ENCODE data around the gene UBFD1. TPM values are rescaled to one million over a fixed set of nuclear protein-coding genes. Genes with fewer than 3 reads are reported as not detected.

Gene UBFD1
- 60.5 and 69.3 TPM in 2 replicates for total RNA-seq

DNA sequence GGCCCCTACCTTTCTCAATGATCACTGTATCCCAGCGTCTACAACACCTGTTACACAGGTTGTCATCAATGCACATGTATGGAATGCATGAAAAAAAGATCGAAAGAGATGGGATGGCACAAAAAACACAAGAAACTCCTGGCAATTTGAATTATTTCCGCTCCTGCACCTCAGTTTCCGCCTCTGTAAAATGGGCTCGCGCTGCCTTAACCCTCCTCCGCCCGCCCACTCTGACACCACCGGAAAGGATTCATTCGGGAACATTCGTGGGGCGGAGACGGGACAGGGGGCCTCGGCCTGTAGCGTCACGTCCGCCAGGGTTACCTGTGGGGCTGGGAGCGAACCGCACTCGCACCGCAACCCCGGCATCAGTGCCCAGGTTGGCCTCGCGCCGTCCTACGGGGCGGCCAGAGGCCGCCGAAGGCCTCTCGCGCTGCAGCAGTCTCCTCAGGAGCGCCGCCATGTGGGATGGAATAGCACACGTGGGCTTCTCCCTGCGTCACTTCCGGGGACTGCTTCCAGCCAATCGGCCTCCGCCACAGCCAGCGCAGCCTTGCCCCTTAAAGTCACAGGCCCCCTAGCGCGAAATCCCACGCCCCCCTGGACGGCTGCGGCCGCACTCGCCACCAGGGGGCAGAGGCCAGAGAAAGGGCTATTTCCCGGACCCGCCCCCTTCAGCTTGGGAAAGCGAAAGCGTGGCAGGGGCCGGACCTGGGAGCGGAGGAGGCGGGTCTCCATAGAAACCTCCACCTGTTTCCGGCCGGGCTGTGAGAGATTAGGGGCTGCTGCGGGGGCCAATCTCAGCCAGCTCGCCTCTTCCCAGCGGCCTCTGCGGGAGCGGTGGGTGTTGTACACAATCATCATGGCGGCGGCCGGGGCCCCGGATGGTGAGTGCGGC, at the start of gene UBFD1, which contains the start of gene EARS2:
TSS of gene UBFD1 (plus strand) at position 847 of the 898 bp plus-strand sequence. CDS start at position 863, 16 bp downstream.
TSS of gene EARS2 (minus strand) at position 470 of the 898 bp plus-strand sequence. CDS start at position 463, 7 bp downstream.

GRCh38 chr16:23510164-23510914, 47.2 kb upstream of the UBFD1 start, which contains the start of gene GGA2:
Gene GGA2, minus strand, starts transcription at chr16:23510494. Its CDS starts 83 bp downstream, at chr16:23510411.

DNA sequence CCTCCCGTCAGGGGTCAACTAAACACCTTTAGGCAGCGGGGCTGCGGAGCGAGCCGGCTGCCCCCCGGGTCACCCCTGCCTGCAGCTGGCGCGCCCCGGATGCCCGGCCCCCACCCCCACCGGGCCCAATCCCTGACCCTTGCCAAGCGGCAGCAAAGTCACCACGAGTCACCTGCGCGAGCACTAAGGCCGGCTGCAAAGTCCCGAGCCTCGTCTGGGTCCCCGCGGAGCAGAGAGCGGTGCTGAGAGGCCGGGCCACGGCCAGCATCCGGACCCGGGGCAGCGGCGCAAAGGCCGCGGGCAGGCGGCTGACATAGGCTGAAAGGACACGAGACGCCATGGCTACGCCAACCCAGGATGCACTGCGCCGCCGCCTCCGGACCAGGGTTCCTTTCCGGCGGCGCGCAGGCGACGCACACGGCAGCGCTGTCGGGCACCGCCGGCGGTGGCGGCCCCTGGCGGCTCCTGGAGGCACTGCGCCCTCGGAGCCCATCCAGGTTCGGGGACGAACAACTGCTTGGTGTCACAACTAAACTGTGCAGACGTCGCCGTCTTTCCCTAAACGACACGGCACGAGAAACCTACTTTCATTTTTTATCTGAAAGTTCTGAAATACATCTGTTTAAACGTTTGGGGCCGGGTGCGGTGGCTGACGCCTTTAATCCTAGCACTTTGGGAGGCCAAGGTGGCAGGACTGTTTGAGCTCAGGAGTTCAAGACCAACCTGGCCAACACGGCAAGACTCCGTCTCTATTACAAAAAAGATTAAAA, 38.6 kb downstream of the UBFD1 start, which contains the start of gene NDUFAB1:
TSS of gene NDUFAB1 (minus strand) at position 366 of the 770 bp plus-strand sequence. CDS start at position 340, 26 bp downstream.

Other genes with a start within 250 kb of the UBFD1 start
- 15.6 and 16.7 TPM in 2 replicates for gene COG7, start 104.5 kb upstream of the UBFD1 start, total RNA-seq
- gene GGA2, start 47.2 kb upstream of the UBFD1 start, total RNA-seq, result 21.1 and 21.4 TPM in 2 replicates
- 22.5 and 31.6 TPM in 2 replicates for gene EARS2, start 377 bp upstream of the UBFD1 start, total RNA-seq
- gene NDUFAB1, start 38.6 kb downstream of the UBFD1 start, total RNA-seq, result 58.4 and 60.9 TPM in 2 replicates
- 6.5 and 7.3 TPM in 2 replicates for gene PALB2, start 83.6 kb downstream of the UBFD1 start, total RNA-seq
- 50.1 and 55.3 TPM in 2 replicates for gene DCTN5, start 83.7 kb downstream of the UBFD1 start, total RNA-seq
- gene PLK1, start 121.2 kb downstream of the UBFD1 start, total RNA-seq, result 8.2 and 12.2 TPM in 2 replicates
- 0.19 and 0.40 TPM in 2 replicates for gene ERN2, start 155.5 kb downstream of the UBFD1 start, total RNA-seq
- gene CHP2, start 197.3 kb downstream of the UBFD1 start, total RNA-seq, result not detected in 2 replicates